RCC 7860 (cell line): Measurements from ENCODE around the gene MIEF1.

Experiments
- DNase-seq: peaks from one replicate; pipeline ENCODE4 v3.0.0-alpha.2; 2015; ENCODE audit warnings: low spot score
- FAIRE-seq: peaks from 2 replicates; lab custom pipeline; 2012; peaks lifted over from hg19 to GRCh38; lab: Jason Lieb, UNC

Gene MIEF1

DNA sequence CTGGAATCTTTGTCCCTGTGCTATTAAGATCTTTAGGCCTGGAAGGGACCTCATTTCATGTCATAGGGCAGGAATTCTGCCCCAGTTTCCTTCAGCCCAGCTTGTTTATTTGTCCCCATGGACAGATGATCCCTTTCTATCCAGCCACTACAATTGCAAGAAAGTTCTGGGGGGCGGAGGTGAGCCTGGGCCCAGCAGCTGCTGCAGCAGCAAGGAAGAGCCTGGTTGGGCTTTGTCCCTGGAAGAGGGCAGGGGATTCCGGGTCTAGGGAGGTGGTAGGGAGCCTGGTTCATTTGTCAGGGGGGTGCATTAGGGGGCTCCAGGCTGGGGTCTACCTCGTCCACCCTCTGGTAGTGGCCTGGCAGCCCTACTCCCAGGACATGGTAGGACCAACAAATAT lies 52.1 kb downstream of the MIEF1 start:
- FAIRE-seq (no peak), DNase-seq (no peak)

DNA sequence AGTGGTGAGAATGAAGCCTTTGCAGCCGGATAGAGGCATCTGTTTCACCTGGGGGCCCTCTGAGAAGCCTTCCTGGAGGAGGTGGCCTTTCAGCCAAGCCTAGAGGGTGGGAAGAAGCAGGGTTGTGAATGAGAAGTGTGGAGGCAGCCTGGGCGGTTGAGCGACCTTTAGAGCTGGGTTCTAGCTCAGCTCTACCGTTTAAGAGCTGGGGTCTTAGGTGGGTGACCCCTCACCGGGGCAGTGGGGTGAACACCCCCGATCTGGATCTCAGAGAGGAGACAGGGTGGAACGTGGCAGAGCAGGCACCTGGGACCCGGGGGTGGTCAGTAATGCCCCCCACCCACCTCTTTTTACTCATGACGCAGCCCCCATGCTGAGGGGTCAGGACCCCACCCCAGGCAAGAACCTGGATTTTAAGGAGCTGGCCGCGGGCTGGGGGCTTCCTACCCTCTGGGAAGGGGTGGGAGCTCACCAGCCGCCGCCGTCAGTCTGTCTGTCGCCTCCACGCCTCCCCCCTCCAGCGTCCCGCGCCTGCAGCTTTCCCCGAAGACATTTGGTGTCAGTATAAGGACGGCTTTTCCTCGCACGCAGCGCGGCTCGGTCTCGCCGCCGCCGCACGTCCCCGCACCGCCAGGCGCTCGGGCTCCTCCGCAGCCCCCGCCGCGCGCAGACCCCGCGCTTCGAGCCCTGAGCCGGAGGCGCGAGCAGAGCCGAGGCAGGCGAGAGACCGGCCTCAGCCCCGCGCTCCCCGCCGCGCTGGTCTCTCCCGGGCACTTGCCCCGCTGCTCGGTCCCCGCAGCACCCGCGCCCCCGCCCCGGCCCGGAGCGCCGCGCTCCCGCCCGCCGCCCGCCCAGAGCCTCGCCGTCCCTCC lies 55.1 kb downstream of the MIEF1 start:
- DNase-seq = no peak
- FAIRE-seq = no peak

DNA sequence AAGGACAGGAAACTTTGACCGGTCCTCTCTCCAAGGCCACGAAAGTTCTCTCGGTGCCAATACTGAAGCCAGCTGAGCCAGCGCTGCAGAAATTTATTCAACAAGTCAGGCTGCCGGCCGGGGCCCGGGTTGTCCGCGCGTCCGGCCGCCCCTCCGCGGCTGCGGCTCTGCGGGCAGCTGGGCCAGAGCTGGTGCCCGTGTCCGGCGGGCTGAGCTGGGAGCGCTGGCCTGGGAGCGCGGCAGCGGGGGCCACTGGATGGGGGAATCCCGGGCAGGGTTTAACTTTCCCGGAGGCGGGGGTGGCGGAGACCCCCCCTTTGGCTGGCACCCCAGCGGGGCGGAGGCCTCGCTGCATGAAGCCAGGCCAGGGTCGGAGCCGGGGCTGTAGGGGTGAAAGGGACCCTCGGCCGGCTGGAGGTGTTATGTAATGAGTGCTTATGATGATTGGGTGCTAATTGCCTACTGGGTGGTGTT lies 56.2 kb downstream of the MIEF1 start:
- FAIRE-seq (no peak), DNase-seq (no peak)

DNA sequence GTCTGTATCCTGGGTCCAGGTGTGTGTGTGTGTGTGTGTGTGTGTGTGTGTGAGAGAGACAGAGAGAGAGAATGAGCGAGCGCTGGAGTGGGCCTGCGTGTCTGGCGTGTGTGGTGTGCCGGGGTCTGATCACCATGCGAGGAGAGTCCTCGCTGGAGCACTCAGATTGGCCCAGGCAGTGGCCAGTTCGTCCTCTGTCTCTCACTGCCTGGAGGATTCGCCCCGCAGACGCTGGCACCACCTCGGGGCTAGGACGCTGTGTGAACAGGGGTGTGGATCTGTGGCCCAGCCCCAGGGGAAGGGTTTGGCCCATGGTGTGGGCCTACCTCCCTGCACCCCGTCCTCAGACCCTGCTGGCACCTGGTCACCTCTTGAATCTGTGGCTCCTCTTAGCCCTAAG lies 56.9 kb downstream of the MIEF1 start:
- DNase-seq (no peak), FAIRE-seq (no peak)

DNA sequence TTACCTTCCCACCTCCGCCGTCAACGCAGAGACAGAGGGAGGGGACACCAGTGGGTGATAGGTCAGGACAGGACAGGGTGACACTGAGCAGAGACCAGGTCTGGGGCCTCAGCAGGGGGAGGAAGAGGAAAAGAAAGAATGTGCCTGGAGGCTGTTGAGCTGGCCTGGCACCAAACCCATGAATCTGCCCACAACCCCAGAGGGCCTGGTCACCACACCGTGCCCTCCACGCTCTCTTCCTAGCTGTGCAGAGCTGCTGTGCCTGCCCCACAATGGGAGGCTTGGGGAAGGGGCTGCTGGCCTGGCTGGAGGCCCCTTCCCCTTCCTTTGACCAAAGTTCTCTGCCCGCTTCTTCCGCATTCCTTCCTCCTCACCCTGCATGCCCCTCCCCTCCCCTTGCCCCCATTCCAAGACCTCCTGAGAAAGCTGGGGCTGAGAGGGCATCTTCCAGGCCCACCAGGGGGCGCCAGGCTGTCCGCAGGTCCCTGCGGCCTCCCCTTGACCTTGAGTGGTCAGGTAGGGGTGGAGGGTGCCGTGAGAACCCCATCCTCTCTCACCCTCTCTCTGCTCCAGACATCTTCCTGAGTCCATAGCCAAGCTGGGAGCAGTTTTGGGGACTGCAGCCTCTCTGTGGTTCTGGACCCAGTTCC lies 57.5 kb downstream of the MIEF1 start:
- FAIRE-seq (no peak), DNase-seq (no peak)

DNA sequence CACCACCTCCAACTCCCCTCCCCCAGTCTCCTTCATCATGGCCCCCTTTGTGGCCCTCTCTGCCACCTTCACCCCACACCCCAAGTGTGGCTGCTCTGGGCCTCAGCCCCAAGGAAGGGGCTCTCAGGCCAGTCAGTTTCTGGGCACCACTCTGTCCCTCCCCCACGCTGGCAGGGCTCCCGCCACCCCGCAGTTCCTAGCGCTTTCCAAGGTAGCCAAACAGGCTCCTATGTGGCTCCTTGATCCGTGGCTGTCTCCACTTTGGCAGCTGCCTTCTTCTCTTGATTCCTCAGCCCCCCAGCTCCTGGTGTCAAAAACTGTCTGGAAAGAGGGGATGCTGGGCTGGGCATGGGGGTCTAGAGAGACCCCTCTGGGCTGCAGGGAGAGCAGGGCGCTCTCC lies 58.0 kb downstream of the MIEF1 start:
- FAIRE-seq (no peak), DNase-seq (no peak)

DNA sequence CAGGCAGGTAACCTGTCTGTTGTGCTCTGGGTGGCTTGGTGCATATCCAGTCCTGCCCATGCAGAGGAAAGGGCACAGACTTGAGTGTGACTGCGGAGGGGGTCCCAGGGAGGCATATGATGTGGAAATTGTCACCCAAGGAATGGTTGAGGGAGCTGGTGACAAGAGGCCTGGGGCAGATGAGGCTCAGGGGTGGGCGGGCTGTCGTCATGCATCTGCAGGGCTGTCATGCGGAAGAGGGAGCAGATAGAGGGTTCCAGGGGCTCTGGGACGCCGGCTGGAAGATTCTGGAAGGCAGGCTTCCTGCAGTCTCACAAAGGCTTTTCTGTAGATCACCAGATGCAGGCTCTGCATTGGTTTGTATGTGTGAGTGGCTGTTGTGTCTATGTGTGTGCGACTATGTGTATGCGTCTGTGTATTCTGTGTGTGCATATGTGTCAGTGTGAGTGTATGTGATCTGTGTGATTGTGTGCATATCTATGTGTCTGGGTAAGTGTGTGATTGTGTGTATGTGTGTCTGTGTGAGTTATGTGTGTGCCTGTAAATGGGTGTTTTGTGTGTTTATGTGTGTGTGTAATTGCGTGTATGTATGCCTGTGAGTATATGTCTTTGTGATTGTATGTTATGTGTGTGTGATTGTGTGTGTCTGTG lies 60.9 kb downstream of the MIEF1 start:
- DNase-seq (no peak), FAIRE-seq (no peak)

DNA sequence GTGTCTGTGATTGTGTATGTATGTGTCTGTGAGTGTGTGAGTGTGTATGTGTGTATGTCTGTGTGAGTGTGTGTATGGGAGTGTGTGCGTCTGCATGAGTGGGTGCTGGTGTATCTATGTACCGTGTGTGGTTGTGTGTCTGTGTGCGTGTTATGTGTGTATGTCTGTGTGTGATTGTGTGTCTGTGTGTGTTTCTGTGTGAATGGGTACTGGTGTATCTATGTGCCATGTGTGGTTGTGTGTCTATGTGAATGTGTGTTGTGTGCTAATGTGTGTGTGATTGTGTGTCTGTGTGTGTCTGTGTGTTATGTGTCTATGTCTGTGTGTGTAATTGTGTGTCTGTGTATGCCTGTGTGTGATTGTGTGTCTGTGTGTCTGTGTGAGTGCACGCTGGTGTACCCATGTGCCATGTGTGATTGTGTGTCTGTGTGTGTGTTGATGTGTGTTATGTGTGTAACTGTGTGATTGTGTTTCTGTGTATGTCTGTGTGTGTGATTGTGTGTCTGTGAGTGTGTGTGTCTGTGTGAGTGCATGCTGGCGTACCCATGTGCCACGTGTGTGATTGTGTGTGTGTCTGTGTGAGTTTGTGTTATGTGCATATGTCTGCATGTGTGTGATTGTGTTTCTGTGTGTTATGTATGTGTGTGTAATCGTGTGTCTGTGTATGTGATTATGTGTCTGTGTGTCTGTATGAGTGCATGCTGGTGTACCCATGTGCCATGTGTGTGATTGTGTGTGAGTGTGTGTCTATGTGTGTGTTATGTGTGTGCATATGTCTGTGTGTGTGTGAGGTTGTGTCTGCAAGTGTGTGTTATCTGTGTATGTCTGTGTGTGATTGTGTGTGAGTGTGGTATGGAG lies 61.7 kb downstream of the MIEF1 start:
- no peak for DNase-seq
- no peak for FAIRE-seq

DNA sequence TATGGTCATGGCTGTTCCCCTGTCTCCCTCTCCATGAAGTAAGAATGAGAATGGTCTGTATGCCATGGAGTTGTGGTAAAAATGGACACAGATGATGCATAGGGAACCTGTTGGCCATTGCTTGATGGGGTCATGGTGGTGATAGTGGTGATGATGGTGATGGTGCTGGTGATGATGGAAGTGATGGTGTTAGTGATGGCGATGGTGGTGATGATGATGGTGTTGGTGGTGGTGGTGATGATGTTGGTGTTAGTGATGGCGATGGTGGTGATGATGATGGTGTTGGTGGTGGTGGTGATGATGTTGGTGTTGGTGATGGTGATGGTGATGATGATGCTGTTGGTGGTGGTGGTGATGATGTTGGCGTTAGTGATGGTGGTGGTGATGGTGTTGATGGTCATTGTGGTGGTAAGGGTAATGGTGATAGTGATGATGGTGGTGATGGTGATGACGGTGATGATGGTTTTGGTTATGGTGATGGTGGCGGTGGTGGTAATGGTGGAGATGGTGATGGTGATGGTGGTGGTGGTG lies 63.4 kb downstream of the MIEF1 start:
- DNase-seq = no peak
- FAIRE-seq = no peak

DNA sequence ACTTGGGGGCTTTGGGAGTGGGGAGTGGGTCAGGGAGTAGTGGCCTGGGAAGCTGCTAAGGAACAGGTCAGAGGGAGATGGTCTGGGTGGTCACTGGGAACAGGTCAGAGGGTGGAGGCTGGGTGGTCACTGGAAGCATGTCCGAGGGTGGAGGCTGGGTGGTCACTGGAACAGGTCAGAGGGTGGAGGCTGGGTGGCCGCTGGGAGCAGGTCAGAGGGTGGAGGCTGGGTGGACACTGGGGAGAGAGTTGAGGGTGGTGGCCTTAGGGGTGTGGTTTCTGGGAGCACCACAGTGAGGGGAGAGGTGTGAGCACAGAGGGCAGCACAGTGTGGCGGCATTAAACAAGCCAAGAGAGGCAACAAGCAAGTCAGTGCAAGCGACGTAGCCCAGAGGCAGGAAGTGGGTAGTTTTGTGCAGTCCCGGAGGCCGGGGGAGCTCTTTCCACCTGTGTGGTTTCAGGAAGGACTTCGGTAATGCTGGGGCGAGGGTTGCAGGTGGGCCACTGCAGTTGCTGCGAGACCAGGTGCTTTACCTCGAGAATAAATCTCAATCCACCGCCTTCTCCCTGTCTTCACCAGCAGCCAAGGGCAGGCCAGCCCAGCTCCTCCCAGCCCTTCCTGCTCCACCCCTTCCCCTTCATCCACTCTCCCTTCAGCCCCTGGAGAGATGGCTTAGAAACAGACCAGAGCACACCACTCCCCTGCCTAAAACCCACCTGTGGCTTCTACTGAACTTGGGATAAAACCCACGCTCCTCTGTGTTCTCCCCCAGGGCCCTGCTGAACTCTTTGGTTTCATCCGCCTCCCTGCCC lies 65.3 kb downstream of the MIEF1 start:
- DNase-seq (no peak), FAIRE-seq (no peak)
